Measurements from ENCODE around the gene GPR152. TPM values are rescaled to one million over a fixed set of nuclear protein-coding genes. Genes with fewer than 3 reads are reported as not detected.
A peak's percentile ranks its signal among the peaks of the same experiment; 100 is the strongest.

Gene GPR152
- total RNA-seq, 2 experiments from 2014 or later: not detected

- intact Hi-C loops (cut with micrococcal nuclease; ENCODE audit: unreplicated experiment): no loop called here
- peaks cover 12% of the 10 kb centered on the region for H4K20me1 ChIP-seq (ENCODE audit: insufficient read depth, low read length)
- peaks cover 59% of the 10 kb centered on the region for H3K36me3 ChIP-seq (ENCODE audit: insufficient read depth, low read length)
- POLR2A ChIA-PET: interaction anchor here (0.7 to 1.4 kb wide), 2 partner anchors 28 to 35 kb away, joined by 6 read pairs; partner anchors contain the start of gene TBC1D10C
- H3K4me3 ChIP-seq (ENCODE audit: low read depth, low read length, poor library complexity, severe bottlenecking): no peak overlapping the region
- H3K4me1 ChIP-seq (ENCODE audit: insufficient read depth, low read length, poor library complexity, severe bottlenecking): peaks cover 55% of the 10 kb centered on the region
- no peak overlapping the region for H2AFZ ChIP-seq (ENCODE audit: low read length)
- DNase-seq (ENCODE audit: low spot score): no peak
- H3K79me2 ChIP-seq (ENCODE audit: insufficient read depth, low read depth, low read length): peaks cover 33% of the 10 kb centered on the region
- H3K9me2 ChIP-seq (ENCODE audit: insufficient read depth, low read length): no peaks in the 10 kb centered on the region
- BruUV-seq (replicated peaks): no TSS peak
- CTCF ChIA-PET (ENCODE audit: unreplicated experiment): no interaction called here
- no peak overlapping the region for H3K27ac ChIP-seq (ENCODE audit: low read depth, low read length, poor library complexity, severe bottlenecking)
- H3K9me3 ChIP-seq (ENCODE audit: low read length): no peaks in the 10 kb centered on the region
- no peak overlapping the region for H3K4me2 ChIP-seq (ENCODE audit: low read length)
- TF ChIP-seq EZH2phosphoT487 (IDR thresholded peaks at IDR 0.05; ENCODE audit: borderline replicate concordance, low read depth, low read length) (no peak), CTCF (conservative IDR thresholded peaks at IDR 0.05; ENCODE audit: low read length) (no peak)
Observed at GRCh38 chr11:67431346-67432249, 20.9 kb downstream of the GPR152 start.

GRCh38 chr11:67429722-67430121 lies 22.8 kb downstream of the GPR152 start:
- intact Hi-C loops (cut with micrococcal nuclease; ENCODE audit: unreplicated experiment): no loop called here
- H3K79me2 ChIP-seq (ENCODE audit: insufficient read depth, low read depth, low read length): peaks cover 16% of the 10 kb centered on the region; the same call in 1 of the 2 replicates
- no peak overlapping the region for H3K27ac ChIP-seq (ENCODE audit: low read depth, low read length, poor library complexity, severe bottlenecking)
- no peaks in the 10 kb centered on the region for H3K9me2 ChIP-seq (ENCODE audit: insufficient read depth, low read length)
- H3K9me3 ChIP-seq (ENCODE audit: low read length): no peaks in the 10 kb centered on the region
- H4K20me1 ChIP-seq (ENCODE audit: insufficient read depth, low read length): no peaks in the 10 kb centered on the region
- no peak overlapping the region for H2AFZ ChIP-seq (ENCODE audit: low read length)
- POLR2A ChIA-PET: interaction anchor here (0.6 to 1.2 kb wide), 3 partner anchors 12 to 38 kb away, joined by 3 to 4 read pairs (median 3); partner anchors contain the start of gene RAD9A
- CTCF ChIA-PET (ENCODE audit: unreplicated experiment): interaction anchor here (0.6 kb wide), 1 partner anchor 26 kb away, joined by 3 read pairs; the partner anchor contains the start of gene TBC1D10C
- BruUV-seq (replicated peaks): TSS peak; percentile 67
- peak overlapping the region; percentile 82 for H3K4me3 ChIP-seq (ENCODE audit: low read depth, low read length, poor library complexity, severe bottlenecking)
- TF ChIP-seq EZH2phosphoT487 (IDR thresholded peaks at IDR 0.05; ENCODE audit: borderline replicate concordance, low read depth, low read length): no peak
- TF ChIP-seq CTCF (conservative IDR thresholded peaks at IDR 0.05; ENCODE audit: low read length): no peak
- peaks cover 40% of the 10 kb centered on the region for H3K4me1 ChIP-seq (ENCODE audit: insufficient read depth, low read length, poor library complexity, severe bottlenecking)
- H3K36me3 ChIP-seq (ENCODE audit: insufficient read depth, low read length): peaks cover 40% of the 10 kb centered on the region
- peak overlapping the region; percentile 78 for H3K4me2 ChIP-seq (ENCODE audit: low read length)
- DNase-seq (ENCODE audit: low spot score): no peak
